ENCODE results near the gene ABCD3.
A peak's percentile ranks its signal among the peaks of the same experiment; 100 is the strongest.
"Not testable (repeated sequence)": the region's sequence is repeated elsewhere in the genome, so short reads cannot be mapped to it uniquely, and the experiment has no call there.

GRCh38 chr1:94428927-94429528 is 10.8 kb downstream of the ABCD3 start:
- not testable (repeated sequence) for TF ChIP-seq ZNF274 (IDR thresholded peaks at IDR 0.05; ENCODE audit: low read length); ZNF274 (tag by site-specific recombination; IDR thresholded peaks at IDR 0.05; ENCODE audit: borderline replicate concordance); ZNF645 (tag by site-specific recombination; IDR thresholded peaks at IDR 0.05); MZF1 (tag by site-specific recombination; IDR thresholded peaks at IDR 0.05; ENCODE audit: borderline replicate concordance); ZBTB11 (tag by site-specific recombination; conservative IDR thresholded peaks at IDR 0.05; ENCODE audit: low read depth); ZNF248 (tag by site-specific recombination; IDR thresholded peaks at IDR 0.05); BCL11B (tag by site-specific recombination; IDR thresholded peaks at IDR 0.05; ENCODE audit: low read depth); ZNF423 (tag by site-specific recombination; IDR thresholded peaks at IDR 0.05); ZNF266 (tag by site-specific recombination; IDR thresholded peaks at IDR 0.05; ENCODE audit: low read depth); PBX3 (CRISPR knock-in tag; IDR thresholded peaks at IDR 0.05); CTCF (tag by site-specific recombination; IDR thresholded peaks at IDR 0.05); ZNF777 (tag by site-specific recombination; IDR thresholded peaks at IDR 0.05; ENCODE audit: borderline replicate concordance)
- peak; percentile 60 for TF ChIP-seq ZNF585B (tag by site-specific recombination; IDR thresholded peaks at IDR 0.05)
